H1 (cell line): ENCODE data around the gene ZRANB3. TPM values are rescaled to one million over a fixed set of nuclear protein-coding genes. Genes with fewer than 3 reads are reported as not detected.

ENCODE experiments used
- CTCF ChIA-PET: fragments of 300-600 bp; sonication (Branson Sonifier 250); formaldehyde crosslinking; loops from one replicate; lab custom pipeline; 2021; ENCODE audit not compliant: partially characterized antibody; lab: Charles Lee
- POLR2A ChIA-PET: fragments of 300-600 bp; sonication (Branson Sonifier 250); formaldehyde crosslinking; loops from one replicate; lab custom pipeline; 2021; ENCODE audit warnings: inconsistent platforms; ENCODE audit not compliant: partially characterized antibody; lab: Charles Lee
- DNase-seq, 2 experiments: peaks; one replicate each; pipeline versions ENCODE4 v3.0.0 to v3.0.0-alpha.2; 2010 to 2022; ENCODE audit warnings: low spot score in 2 of 2, low read depth in 1 of 2, mixed read lengths in 1 of 2
- FAIRE-seq: peaks from 2 replicates; lab custom pipeline; 2011; peaks lifted over from hg19 to GRCh38; lab: Jason Lieb, UNC
- H2AFZ ChIP-seq: 2 replicates; pipeline ENCODE4 v1.8.1; 2012; ENCODE audit warnings: low read length, inconsistent platforms
- H2AK5ac ChIP-seq: 2 replicates; pipeline ENCODE4 v1.6.1; 2013; ENCODE audit warnings: low read depth, low read length
- H2BK120ac ChIP-seq: replicated peaks from 2 replicates; pipeline ENCODE3; 2013; ENCODE audit warnings: low read depth, low read length, inconsistent platforms
- H2BK12ac ChIP-seq: 2 replicates; pipeline ENCODE4 v1.6.1; 2013; ENCODE audit warnings: low read depth, low read length
- H2BK15ac ChIP-seq: 2 replicates; pipeline ENCODE4 v1.6.1; 2013; ENCODE audit warnings: low read length
- H2BK20ac ChIP-seq: 2 replicates; pipeline ENCODE4 v1.6.1; 2013; ENCODE audit warnings: low read length
- H2BK5ac ChIP-seq: 2 replicates; pipeline ENCODE4 v1.6.1; 2013; ENCODE audit warnings: low read depth, low read length
- H3K14ac ChIP-seq: 2 replicates; pipeline ENCODE4 v1.6.1; 2013; ENCODE audit warnings: inconsistent platforms; ENCODE audit not compliant: insufficient read length
- H3K18ac ChIP-seq: 2 replicates; pipeline ENCODE4 v1.6.1; 2013; ENCODE audit warnings: low read length; ENCODE audit errors: extremely low read depth
- H3K23ac ChIP-seq: 2 replicates; pipeline ENCODE4 v1.6.1; 2013; ENCODE audit warnings: inconsistent platforms; ENCODE audit not compliant: insufficient read length
- H3K23me2 ChIP-seq: 2 replicates; pipeline ENCODE4 v1.6.1; 2013; ENCODE audit warnings: low read depth, low read length
- H3K27ac ChIP-seq: 2 replicates; pipeline ENCODE4 v1.6.1; 2011; ENCODE audit warnings: low read depth, low read length, inconsistent platforms
- H3K27me3 ChIP-seq, 4 experiments: replicated peaks in 1 of 4; 1 replicate in 1 of 4; 2 replicates in 3 of 4; pipeline versions ENCODE4 v1.6.1 to v1.8.1; 2011 to 2013; ENCODE audit warnings: low read length in 3 of 4, mild to moderate bottlenecking in 3 of 4, inconsistent platforms in 2 of 4, mixed read lengths in 2 of 4, moderate library complexity in 1 of 4; ENCODE audit not compliant: control insufficient read depth in 3 of 4, insufficient read depth in 3 of 4; ENCODE audit errors: extremely low read depth in 1 of 4
- H3K36me3 ChIP-seq, 4 experiments: 2 replicates each; pipeline versions ENCODE4 v1.6.1 to v1.8.1; 2011 to 2013; ENCODE audit warnings: mild to moderate bottlenecking in 4 of 4, low read length in 3 of 4, moderate library complexity in 2 of 4, control low read depth in 1 of 4, inconsistent platforms in 1 of 4; ENCODE audit not compliant: insufficient read depth in 4 of 4, control insufficient read depth in 2 of 4
- H3K4ac ChIP-seq: replicated peaks from 2 replicates; pipeline ENCODE3; 2013; ENCODE audit warnings: low read length, low read depth, mixed read lengths, inconsistent platforms; ENCODE audit not compliant: insufficient read length
- H3K4me1 ChIP-seq, 4 experiments: replicated peaks in 1 of 4; 1 replicate in 1 of 4; 2 replicates in 3 of 4; pipeline versions ENCODE4 v1.6.1 to v1.8.1; 2011 to 2013; ENCODE audit warnings: low read length in 3 of 4, inconsistent platforms in 2 of 4, mixed read lengths in 1 of 4; ENCODE audit not compliant: insufficient read depth in 4 of 4, control insufficient read depth in 3 of 4
- H3K4me2 ChIP-seq, 2 experiments: 2 replicates each; pipeline versions ENCODE4 v1.6.1 to v1.8.1; 2011 to 2013; ENCODE audit warnings: low read depth in 2 of 2, low read length in 2 of 2, control low read depth in 1 of 2, inconsistent platforms in 1 of 2, mild to moderate bottlenecking in 1 of 2; ENCODE audit not compliant: insufficient read depth in 1 of 2
- H3K4me3 ChIP-seq, 4 experiments: fragments of 200-600, 300-600 bp in 1 of 4; sonication (generic), shearing (Covaris generic), sonication (Bioruptor Twin) in 1 of 4; 2 replicates each; pipeline versions ENCODE4 v1.5.1 to v1.8.1; 2011 to 2016; ENCODE audit warnings: low read length in 4 of 4, low read depth in 3 of 4, control low read depth in 2 of 4, inconsistent platforms in 2 of 4, mild to moderate bottlenecking in 2 of 4, mixed read lengths in 1 of 4, moderate library complexity in 1 of 4; ENCODE audit not compliant: insufficient read depth in 2 of 4; ENCODE audit errors: extremely low read depth in 1 of 4
- H3K56ac ChIP-seq: replicated peaks from 2 replicates; pipeline ENCODE3; 2013; ENCODE audit warnings: low read depth, mild to moderate bottlenecking, mixed read lengths, low read length, inconsistent platforms; ENCODE audit not compliant: insufficient read length
- H3K79me1 ChIP-seq: 2 replicates; pipeline ENCODE4 v1.6.1; 2013; ENCODE audit warnings: low read depth, low read length, control low read depth
- H3K79me2 ChIP-seq, 2 experiments: 2 replicates each; pipeline versions ENCODE4 v1.6.1 to v1.8.1; 2012 to 2013; ENCODE audit warnings: low read length in 2 of 2, mild to moderate bottlenecking in 2 of 2, inconsistent platforms in 1 of 2; ENCODE audit not compliant: insufficient read depth in 2 of 2, control insufficient read depth in 1 of 2
- H3K9ac ChIP-seq, 4 experiments: replicated peaks in 1 of 4; 1 replicate in 1 of 4; 2 replicates in 3 of 4; pipeline versions ENCODE4 v1.6.1 to v1.8.1; 2011 to 2013; ENCODE audit warnings: low read depth in 3 of 4, low read length in 3 of 4, control low read depth in 2 of 4, mild to moderate bottlenecking in 2 of 4, moderate library complexity in 2 of 4, inconsistent platforms in 1 of 4; ENCODE audit errors: extremely low read depth in 1 of 4
- H3K9me3 ChIP-seq, 2 experiments: 2 replicates each; pipeline versions ENCODE4 v1.6.1 to v1.8.1; 2012 to 2013; ENCODE audit warnings: mild to moderate bottlenecking in 2 of 2, moderate library complexity in 2 of 2, control low read depth in 1 of 2, inconsistent platforms in 1 of 2, low read depth in 1 of 2, low read length in 1 of 2, mixed read lengths in 1 of 2; ENCODE audit not compliant: insufficient read depth in 2 of 2
- H4K20me1 ChIP-seq, 2 experiments: replicated peaks in 1 of 2; 2 replicates each; pipeline versions ENCODE3 to v1.8.1; 2011 to 2013; ENCODE audit warnings: inconsistent platforms in 2 of 2, low read length in 2 of 2, mild to moderate bottlenecking in 1 of 2; ENCODE audit not compliant: insufficient read depth in 2 of 2, control insufficient read depth in 1 of 2
- H4K5ac ChIP-seq: 2 replicates; pipeline ENCODE4 v1.6.1; 2013; ENCODE audit warnings: low read length, low read depth, mixed read lengths, inconsistent platforms; ENCODE audit not compliant: insufficient read length
- H4K8ac ChIP-seq: 2 replicates; pipeline ENCODE4 v1.8.0; 2013; ENCODE audit warnings: mild to moderate bottlenecking, moderate library complexity, low read length, inconsistent platforms; ENCODE audit not compliant: insufficient read depth; ENCODE audit errors: extremely low read depth
- H4K91ac ChIP-seq: replicated peaks from 2 replicates; pipeline ENCODE3; 2013; ENCODE audit warnings: low read length, mixed read lengths, inconsistent platforms; ENCODE audit not compliant: insufficient read length
- CEBPB ChIP-seq: IDR thresholded peaks from 2 replicates; pipeline ENCODE4 v1.6.1; 2012; ENCODE audit warnings: low read depth, low read length
- EP300 ChIP-seq, 2 experiments: IDR thresholded peaks; 1 replicate in 1 of 2; 2 replicates in 1 of 2; pipeline ENCODE4 v1.6.1; 2011 to 2012; ENCODE audit warnings: low read depth in 2 of 2, low read length in 2 of 2, mild to moderate bottlenecking in 2 of 2, borderline replicate concordance in 1 of 2, inconsistent platforms in 1 of 2, moderate library complexity in 1 of 2
- PHF8 ChIP-seq: fragments of 200-600 bp; sonication (generic); conservative IDR thresholded peaks from 2 replicates; pipeline ENCODE4 v1.7.1; 2012; ENCODE audit warnings: low read depth, mild to moderate bottlenecking, inconsistent platforms, low read length, moderate library complexity
- USF2 ChIP-seq: IDR thresholded peaks from 2 replicates; pipeline ENCODE4 v1.6.1; 2011; ENCODE audit warnings: low read length, improper control_type of control experiment
- WGBS, 2 experiments: shearing (Covaris generic) in 1 of 2; methylation state at CpG; one replicate each; pipeline versions ENCODE4 v1.1.6 to v1.1.7; 2013 to 2015; ENCODE audit warnings: low lambda C conversion rate in 2 of 2, mixed read lengths in 2 of 2, inconsistent platforms in 1 of 2, low coverage in 1 of 2, missing lambda C conversion rate in 1 of 2; ENCODE audit not compliant: insufficient replicate concordance in 2 of 2, insufficient coverage in 1 of 2, insufficient read length in 1 of 2; ENCODE audit errors: extremely low coverage in 1 of 2, missing lambda C conversion rate in 1 of 2; 5-methylcytosine and 5-hydroxymethylcytosine counted together
- polyA plus RNA-seq, 7 experiments: library from polyadenylated mRNA; depleted of rRNA in 3 of 7; stranded (reverse) in 5 of 7; unstranded in 2 of 7; fragments of >200 nt in 5 of 7; fragments of 200-250 nt in 2 of 7; gene quantifications; 1 replicate in 5 of 7; 2 replicates in 1 of 7; 4 replicates in 1 of 7; pipeline versions ENCODE4 v1.2.1 to v1.2.3, GENCODE V29; 2011 to 2013; ENCODE audit warnings: missing spikeins in 2 of 7, mixed read lengths in 2 of 7
- total RNA-seq: library from RNA; stranded (reverse); fragmentation: NEBNext Ultra II Directional; extraction: Animal tissue kit (Norgen Biotek cat#: 25700); gene quantifications from 2 replicates; pipeline ENCODE4 v1.2.1, GENCODE V29; 2021

Gene ZRANB3
- total and polyA plus RNA-seq, 2 of the 8 experiments (the other 6 are each of a cell fraction or from before 2014, with no cell fraction given) = 4.5 to 19.3 TPM

GRCh38 chr2:135551356-135551755, 20.3 kb upstream of the ZRANB3 start:
- Histone ChIP-seq H3K79me1 (peaks cover 5% of the 10 kb centered on the region), H3K79me2 (peaks cover 1 to 94% of the 10 kb centered on the region in 2 experiments; a peak in 3 of 4 replicates), H3K36me3 (no peaks in the 10 kb centered on the region), H2AFZ (no peak overlapping the region), H3K23ac (no peak overlapping the region), H3K14ac (no peak overlapping the region), H2BK15ac (no peak overlapping the region), H3K9me3 (no peaks in the 10 kb centered on the region), H2BK20ac (no peak overlapping the region), H2AK5ac (no peak overlapping the region), H2BK5ac (no peak overlapping the region), H3K27ac (no peak overlapping the region), H3K18ac (no peak overlapping the region), H3K27me3 (no peaks in the 10 kb centered on the region), H3K4ac (no peak overlapping the region), H3K9ac (no peak overlapping the region), H3K4me1 (peaks cover 0 to 2% (median 0%) of the 10 kb centered on the region in 4 experiments; a peak in 1 of 7 replicates), H2BK120ac (no peak overlapping the region), H4K20me1 (peaks cover 0 to 3% of the 10 kb centered on the region in 2 experiments), H4K5ac (no peak overlapping the region), H3K56ac (no peak overlapping the region), H4K91ac (no peak overlapping the region), H2BK12ac (no peak overlapping the region), H3K23me2 (no peaks in the 10 kb centered on the region; the same call in 1 of the 2 replicates), H3K4me3 (no peak overlapping the region), H3K4me2 (no peak overlapping the region), H4K8ac (no peak overlapping the region)
- TF ChIP-seq EP300 (IDR thresholded peaks at IDR 0.05; ENCODE audit: borderline replicate concordance in 1 of 2, low read depth in 2 of 2, low read length in 2 of 2) (no peak), PHF8 (no peak), USF2 (no peak), CEBPB (no peak)
- WGBS, 2 experiments = 89% methylated on average over 5 of the region's 5 CpGs; no CpG with 5 or more reads in 1 of the 2 experiments
- ChIA-PET POLR2A (no interaction called here), CTCF (interaction anchor here (1.6 kb wide), 1 partner anchor 10 kb away, joined by 3 read pairs; no protein-coding TSS in a partner anchor)
- no peak for FAIRE-seq
- no peak for DNase-seq
